HL-60/S4 treated with phorbol 12-myristate 13-acetate at 8.2 ng/mL for 4 days and 3 days (cell line): Measurements from ENCODE around the gene ZSCAN10.

Experiments
- in situ Hi-C: fragments of 300-500 bp; cut with MboI; formaldehyde crosslinking; loops from 2 replicates; pipeline ENCODE4 v1.15.0; 2022; ENCODE audit warnings: low sequenced_read_pairs

The ZSCAN10 gene

GRCh38 chr16:3112058-3112880 is 13.2 kb upstream of the ZSCAN10 start, which contains the start of gene ZNF205:
ZNF205 (plus strand) TSS chr16:3112586; CDS start chr16:3113431, 845 bp downstream.
- in situ Hi-C loops, result no loop called here

GRCh38 chr16:3106205-3106928 is 7.3 kb upstream of the ZSCAN10 start:
- in situ Hi-C loops, result no loop called here

- in situ Hi-C loops, result no loop called here
These were observed 2.9 kb upstream of the ZSCAN10 start for GRCh38 chr16:3101841-3102470.

GRCh38 chr16:3101018-3101840 is 2.1 kb upstream of the ZSCAN10 start:
- in situ Hi-C loops, result no loop called here

- in situ Hi-C loops, result no loop called here
These were observed 822 bp upstream of the ZSCAN10 start for GRCh38 chr16:3099732-3100499.

- in situ Hi-C loops, result no loop called here
These were observed 269 bp upstream of the ZSCAN10 start for GRCh38 chr16:3099395-3099731.

GRCh38 chr16:3097266-3097665 is 1.8 kb downstream of the ZSCAN10 start:
- in situ Hi-C loops, result no loop called here

GRCh38 chr16:3096362-3096761 is 2.7 kb downstream of the ZSCAN10 start:
- in situ Hi-C loops, result no loop called here

GRCh38 chr16:3095869-3096268 is 3.2 kb downstream of the ZSCAN10 start:
- in situ Hi-C loops, result no loop called here

GRCh38 chr16:3094289-3095027 is 4.6 kb downstream of the ZSCAN10 start:
- in situ Hi-C loops, result no loop called here

- in situ Hi-C loops, result no loop called here
These were observed 6.6 kb downstream of the ZSCAN10 start for GRCh38 chr16:3092501-3092941.

GRCh38 chr16:3091551-3091950 is 7.5 kb downstream of the ZSCAN10 start:
- in situ Hi-C loops, result no loop called here

- in situ Hi-C loops, result no loop called here
These were observed 9.1 kb downstream of the ZSCAN10 start for GRCh38 chr16:3089717-3090592.

GRCh38 chr16:3088925-3089716 is 10.0 kb downstream of the ZSCAN10 start:
- in situ Hi-C loops, result no loop called here

GRCh38 chr16:3088450-3088849 is 10.6 kb downstream of the ZSCAN10 start:
- in situ Hi-C loops, result no loop called here

GRCh38 chr16:3087243-3088235 is 11.6 kb downstream of the ZSCAN10 start:
- in situ Hi-C loops, result no loop called here
